ENCODE data around the gene PRKG1.

Gene PRKG1

DNA sequence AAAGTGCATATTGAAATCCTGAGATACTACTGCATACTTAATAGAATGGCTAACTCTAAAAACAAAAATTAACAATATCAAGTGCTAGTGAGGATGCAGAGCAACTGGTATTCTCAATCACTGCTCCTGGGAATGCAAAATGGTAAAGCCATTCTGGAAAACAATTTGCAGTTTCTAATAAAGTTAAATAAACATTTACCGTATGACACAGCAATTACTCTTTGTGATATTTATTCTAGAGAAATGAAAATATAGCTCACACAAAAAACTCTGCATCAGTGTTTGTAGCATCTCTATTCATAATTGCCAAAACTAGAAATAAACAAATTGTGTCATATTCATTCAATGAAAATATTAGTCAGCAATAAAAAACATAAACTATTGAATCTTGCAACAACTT lies 984.8 kb downstream of the PRKG1 start:
- DNase-seq (ENCODE audit: low read depth) = no peak

DNA sequence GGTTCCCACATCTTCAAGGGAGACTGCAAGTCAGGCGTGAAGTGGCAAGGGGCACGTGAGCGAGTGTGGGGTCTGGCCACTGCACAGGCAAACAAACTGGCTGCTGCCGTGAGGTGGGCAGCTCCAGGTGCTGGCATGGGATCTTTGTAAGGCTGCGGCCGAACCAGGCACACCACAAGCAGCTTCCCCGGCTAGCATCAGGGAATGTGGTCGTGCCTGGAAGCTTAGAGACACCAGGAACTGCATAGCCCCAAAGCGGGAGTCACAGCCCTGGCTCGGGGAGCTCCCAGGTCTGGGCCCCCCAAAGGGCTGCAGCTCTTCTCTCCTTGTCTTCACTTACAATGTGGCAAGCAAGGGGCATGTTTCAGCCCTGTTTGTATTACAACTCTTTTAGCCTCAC lies 988.9 kb downstream of the PRKG1 start:
- DNase-seq (ENCODE audit: low read depth) = no peak

GRCh38 chr10:52064084-52064845 lies 990.0 kb downstream of the PRKG1 start:
- DNase-seq (ENCODE audit: low read depth) = no peak

- DNase-seq (ENCODE audit: low read depth) = no peak
Measured at GRCh38 chr10:52066383-52066782, 992.1 kb downstream of the PRKG1 start.

DNA sequence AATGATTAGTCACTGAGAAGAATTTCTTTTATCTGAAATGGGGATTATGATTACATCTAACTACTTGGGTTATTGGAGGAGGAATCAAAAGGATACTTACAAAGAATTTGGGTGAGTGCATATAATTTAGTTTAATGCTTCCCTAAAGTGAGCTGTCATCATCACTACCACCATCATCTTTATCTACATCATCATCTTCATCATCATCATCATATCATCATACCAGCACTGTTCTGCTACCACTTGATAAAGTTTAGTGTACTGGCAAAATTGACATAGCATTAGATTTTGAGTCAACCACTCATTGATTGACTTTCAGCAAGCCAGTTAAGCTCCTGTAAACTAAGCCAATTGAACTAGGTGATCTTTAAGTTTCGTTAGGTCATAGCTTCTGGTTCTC lies 994.2 kb downstream of the PRKG1 start:
- no peak for DNase-seq (ENCODE audit: low read depth)

GRCh38 chr10:52071814-52072213 lies 997.5 kb downstream of the PRKG1 start:
- DNase-seq (ENCODE audit: low read depth) = no peak

GRCh38 chr10:52074505-52075026 lies 1000.3 kb downstream of the PRKG1 start:
- no peak for DNase-seq (ENCODE audit: low read depth)

DNA sequence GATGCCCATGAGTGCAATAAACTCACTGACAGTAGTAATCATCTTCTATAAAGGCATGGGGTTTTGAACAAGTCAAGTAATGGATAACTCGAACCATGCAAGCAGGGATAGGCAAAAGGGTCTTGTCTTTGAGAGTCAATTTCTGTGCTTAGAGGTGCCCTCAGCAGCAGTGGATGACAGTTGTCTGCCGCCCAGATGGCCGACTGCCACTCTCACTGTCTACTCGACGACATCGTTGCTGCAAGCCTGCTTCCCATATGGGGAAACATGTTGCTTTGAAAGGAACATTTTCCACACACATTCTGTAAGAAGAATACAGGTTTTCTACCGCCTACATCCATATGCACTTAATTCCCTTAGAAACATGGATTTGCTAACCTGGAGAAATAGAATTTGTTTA lies 1003.5 kb downstream of the PRKG1 start:
- no peak for DNase-seq (ENCODE audit: low read depth)

- DNase-seq (ENCODE audit: low read depth) = no peak
Measured at GRCh38 chr10:52078397-52078937, 1004.2 kb downstream of the PRKG1 start.

DNA sequence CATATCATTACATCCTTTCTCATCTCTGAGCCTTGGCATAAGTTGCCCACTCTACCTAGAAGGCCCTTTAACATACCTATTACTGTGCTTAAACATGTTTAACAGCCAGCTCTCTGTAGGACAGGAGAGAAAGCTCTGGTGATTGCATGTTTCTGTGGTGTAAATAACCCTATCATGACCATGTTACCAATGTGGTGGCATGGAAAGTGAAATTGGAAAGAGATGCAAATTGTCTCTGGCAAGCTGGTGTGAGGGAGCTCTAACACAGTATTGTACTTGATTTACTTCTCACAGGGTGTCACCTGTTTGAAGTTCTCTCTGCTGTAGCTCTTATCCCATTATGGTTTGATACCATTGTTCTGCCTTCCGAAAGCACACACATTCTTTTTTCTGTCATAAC lies 1008.0 kb downstream of the PRKG1 start:
- DNase-seq (ENCODE audit: low read depth) = no peak

GRCh38 chr10:52083422-52083821 lies 1009.1 kb downstream of the PRKG1 start:
- no peak for DNase-seq (ENCODE audit: low read depth)

DNA sequence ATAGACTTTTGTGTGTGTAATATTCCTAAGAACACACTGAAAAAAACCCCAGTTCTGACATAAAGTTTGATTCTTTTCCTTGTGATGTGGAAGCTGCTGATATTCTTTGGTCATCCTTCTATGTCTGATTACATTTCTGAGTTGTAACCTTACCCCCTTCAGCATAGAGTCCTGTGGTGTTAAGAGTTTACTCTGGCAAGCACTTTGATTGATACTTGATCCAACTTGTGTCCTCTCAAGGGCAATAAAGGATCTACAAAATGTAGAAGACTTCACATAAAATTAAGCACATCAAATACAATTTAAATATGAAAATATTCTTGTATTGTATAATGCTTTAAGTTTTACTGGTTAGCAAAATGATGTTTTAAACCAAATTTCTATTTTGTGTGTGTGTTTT lies 1018.1 kb downstream of the PRKG1 start:
- no peak for DNase-seq (ENCODE audit: low read depth)

GRCh38 chr10:52098130-52098529 lies 1023.8 kb downstream of the PRKG1 start:
- DNase-seq (ENCODE audit: low read depth) = no peak

DNA sequence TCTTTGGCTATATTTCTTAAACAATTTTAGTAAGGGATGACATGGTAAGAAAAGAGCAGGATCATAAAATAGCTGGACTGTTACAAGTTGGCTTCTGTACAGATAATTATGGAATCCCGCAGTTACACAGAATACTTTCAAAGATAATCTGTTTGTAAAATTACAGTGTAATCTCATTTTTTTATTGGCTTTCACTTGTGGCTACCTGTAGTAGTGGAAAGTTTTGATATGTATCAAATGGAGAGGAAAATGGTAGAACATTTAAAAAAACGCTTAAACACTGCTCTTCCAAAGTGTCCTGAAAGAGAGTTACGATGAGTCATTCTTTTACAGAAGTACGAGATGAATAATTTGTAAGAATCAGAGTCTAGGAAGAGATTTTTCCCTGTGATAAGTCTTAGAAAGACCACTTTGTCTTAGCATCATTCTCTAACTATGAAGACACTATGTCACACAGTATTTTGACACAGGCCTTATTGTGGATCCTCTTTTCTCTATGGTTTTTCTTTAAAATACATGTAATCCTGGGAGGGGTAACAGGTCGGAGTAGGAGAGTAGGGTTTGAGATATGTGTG lies 1024.8 kb downstream of the PRKG1 start:
- no peak for DNase-seq (ENCODE audit: low read depth)

DNA sequence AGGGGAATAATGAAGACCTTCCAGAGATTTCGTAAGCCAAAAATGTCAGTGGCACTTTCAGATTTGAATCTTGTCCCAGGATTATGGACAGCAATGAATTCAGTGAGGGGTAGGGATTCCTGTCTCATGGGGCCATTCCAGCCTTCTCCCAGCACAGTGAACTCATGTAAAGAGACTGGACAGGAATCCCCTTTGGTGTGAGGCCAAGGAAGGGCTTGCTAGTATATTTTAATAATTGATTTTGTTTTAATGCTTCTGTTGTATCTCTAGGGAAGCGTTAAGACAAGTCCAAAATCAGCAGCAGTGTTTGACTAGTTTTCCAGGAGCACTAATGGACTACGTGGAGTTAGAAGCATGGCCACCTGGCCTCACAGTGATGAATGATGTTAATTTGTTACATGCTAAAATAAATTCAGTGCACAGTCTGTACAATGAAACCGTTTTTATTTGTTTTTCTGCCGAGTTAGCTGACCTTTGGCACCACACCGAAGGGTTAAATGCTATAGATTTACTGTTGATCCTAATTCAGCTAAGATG lies 1025.8 kb downstream of the PRKG1 start:
- DNase-seq (ENCODE audit: low read depth) = no peak

DNA sequence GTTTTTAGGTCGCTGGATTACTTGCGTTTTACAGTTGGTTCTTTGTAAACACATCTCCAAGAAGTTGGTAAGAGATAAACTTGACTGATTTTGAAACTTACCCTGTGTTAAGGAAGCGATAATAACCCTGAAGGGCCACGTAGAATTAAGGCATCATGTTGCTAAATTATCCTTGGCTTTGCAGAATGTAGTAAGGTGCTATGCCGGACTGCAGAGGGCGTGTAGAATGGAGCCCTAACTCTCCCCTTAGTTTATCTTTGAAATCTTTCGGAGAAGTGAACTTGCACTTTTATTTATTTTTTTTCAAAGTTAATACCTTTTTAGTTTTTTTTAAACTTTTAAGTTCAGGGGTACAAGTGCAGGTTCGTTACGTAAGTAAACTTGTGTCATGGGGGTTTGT lies 1031.0 kb downstream of the PRKG1 start:
- no peak for DNase-seq (ENCODE audit: low read depth)

DNA sequence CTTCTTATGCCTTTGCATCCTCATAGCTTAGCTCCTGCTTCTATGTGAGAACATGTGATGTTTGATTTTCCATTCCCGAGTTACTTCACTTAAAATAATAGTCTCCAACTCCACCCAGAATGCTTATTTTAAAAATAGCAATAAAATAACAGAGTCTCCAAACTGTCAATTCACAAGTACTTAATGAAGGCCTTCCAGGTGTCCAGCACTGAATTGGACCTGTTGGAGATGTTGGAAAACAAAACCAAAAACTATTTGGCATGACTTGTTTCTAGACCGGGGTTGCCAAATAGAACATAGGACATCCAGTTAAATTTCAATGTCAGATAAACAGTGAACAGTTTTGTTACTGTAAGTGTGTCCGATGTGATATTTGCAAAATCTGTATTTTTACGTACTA lies 1031.7 kb downstream of the PRKG1 start:
- DNase-seq (ENCODE audit: low read depth) = no peak

DNA sequence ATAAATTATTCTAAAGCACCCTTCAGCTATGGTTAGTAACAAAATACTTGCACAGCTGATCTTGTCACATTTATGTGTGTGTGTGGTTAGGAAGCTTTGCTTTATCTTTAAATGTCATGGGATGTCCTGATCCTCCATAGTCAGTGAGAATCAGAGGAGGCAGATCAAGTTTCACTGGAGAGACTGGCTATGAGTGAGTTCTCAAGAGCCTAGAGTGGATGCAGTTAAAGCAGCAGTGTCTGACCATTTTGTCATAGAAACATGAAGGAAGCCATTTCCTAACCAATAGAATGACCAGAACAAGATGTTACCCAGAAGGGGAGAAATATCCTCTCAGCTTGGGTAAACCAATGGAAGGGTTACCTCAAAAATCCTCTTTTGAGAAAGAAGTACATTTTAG lies 1032.6 kb downstream of the PRKG1 start:
- DNase-seq (ENCODE audit: low read depth) = peak; percentile 4

- DNase-seq (ENCODE audit: low read depth) = no peak
Measured at GRCh38 chr10:52108236-52108635, 1033.9 kb downstream of the PRKG1 start.

- no peak for DNase-seq (ENCODE audit: low read depth)
Measured at GRCh38 chr10:52110576-52110975, 1036.3 kb downstream of the PRKG1 start.

DNA sequence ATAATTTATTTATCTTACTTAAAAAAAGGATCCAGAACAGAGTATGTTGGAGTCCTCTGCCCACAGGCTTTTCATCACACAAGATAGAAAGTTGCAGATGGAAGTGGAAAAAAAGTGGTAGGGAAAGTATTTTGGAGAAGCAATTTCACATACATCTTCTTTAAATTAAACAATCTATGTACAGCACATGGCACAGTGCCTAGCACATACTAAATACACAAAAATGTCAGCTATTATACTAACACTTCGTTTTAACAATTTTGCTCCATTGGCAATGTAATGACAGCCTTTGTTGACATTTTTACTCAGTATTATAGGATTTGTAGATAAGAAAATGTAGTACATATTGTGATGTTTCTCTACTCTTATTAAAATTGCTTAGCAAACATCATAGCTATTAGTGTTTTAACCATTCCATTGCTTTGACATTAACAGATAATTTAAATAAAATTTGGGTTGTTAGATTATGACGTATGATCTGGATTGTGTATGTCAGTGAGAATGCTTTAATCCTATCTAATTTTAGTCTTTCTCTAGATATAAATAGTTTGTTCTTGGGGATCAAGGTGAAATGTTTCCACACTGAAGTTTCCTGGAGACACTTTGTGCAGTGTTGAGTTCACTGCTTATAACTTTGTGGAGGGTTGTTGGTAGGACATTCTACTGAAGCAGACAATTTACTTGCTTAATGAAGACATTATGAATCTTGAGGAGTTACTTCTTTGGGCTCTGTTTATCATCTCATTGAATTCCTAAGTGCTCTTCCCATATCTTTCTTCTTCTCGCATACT lies 1037.0 kb downstream of the PRKG1 start:
- no peak for DNase-seq (ENCODE audit: low read depth)

DNA sequence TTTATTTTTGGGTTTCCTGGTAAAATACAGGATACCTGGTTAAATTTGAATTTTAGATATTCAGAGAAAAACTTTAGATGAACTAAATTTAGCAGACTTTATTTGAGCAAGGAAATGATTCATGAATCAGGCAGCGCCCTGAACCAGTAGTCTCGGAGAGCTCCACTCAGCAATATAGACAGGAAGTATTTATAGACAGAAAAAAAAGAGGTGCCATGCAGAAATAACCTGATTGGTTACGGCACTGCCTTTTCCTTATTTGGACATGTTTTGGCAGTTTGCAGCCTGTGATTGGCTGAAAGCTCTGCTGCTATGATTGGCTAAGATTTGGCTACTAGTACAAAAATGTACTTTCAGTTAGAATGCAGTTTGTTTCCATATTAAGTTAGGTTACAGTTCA lies 1041.5 kb downstream of the PRKG1 start:
- DNase-seq (ENCODE audit: low read depth) = peak; percentile 49
